Gastrocnemius medialis (tissue), 4 donors: ENCODE measurements around the gene RNF167. TPM values are rescaled to one million over a fixed set of nuclear protein-coding genes. Genes with fewer than 3 reads are reported as not detected.

Source experiments
- ATAC-seq, 2 donors: fragments of 150-250 bp; one replicate each; pipeline ENCODE4 v1.9.1; 2016
- DNase-seq, 2 donors: peaks; one replicate each; pipeline ENCODE4 v3.0.0-alpha.2; 2019
- H3K27ac ChIP-seq, 4 donors: fragments of 200-600 bp; sonication (generic); 1 replicate in 1 of 4; 2 replicates in 3 of 4; pipeline ENCODE4 v1.5.1; 2016 to 2018; ENCODE audit warnings: mild to moderate bottlenecking in 2 of 4, moderate library complexity in 1 of 4
- H3K27me3 ChIP-seq, 3 donors: fragments of 200-600 bp; sonication (generic) in 2 of 3; 1 replicate in 1 of 3; 2 replicates in 2 of 3; pipeline versions ENCODE4 v1.5.1 to v1.6.0; 2016 to 2019; ENCODE audit warnings: mild to moderate bottlenecking in 1 of 3, moderate library complexity in 1 of 3
- H3K36me3 ChIP-seq, 2 donors: fragments of 200-600 bp; sonication (generic) in 1 of 2; one replicate each; pipeline ENCODE4 v1.5.1; 2017 to 2018
- H3K4me1 ChIP-seq, 2 donors: fragments of 200-600 bp; sonication (generic) in 1 of 2; one replicate each; pipeline ENCODE4 v1.5.1; 2016 to 2017; ENCODE audit warnings: mild to moderate bottlenecking in 2 of 2
- H3K4me3 ChIP-seq, 4 donors: fragments of 200-600 bp; sonication (generic) in 3 of 4; 1 replicate in 1 of 4; 2 replicates in 3 of 4; pipeline ENCODE4 v1.5.1; 2016 to 2019; ENCODE audit warnings: mild to moderate bottlenecking in 2 of 4
- H3K9me3 ChIP-seq, 3 donors: fragments of 200-600 bp; sonication (generic) in 2 of 3; 1 replicate in 1 of 3; 2 replicates in 2 of 3; pipeline ENCODE4 v1.5.1; 2016 to 2019
- POLR2A ChIP-seq, 2 donors: fragments of 450-650 bp; IDR thresholded peaks; one replicate each; pipeline ENCODE4 v1.6.1; 2017; ENCODE audit warnings: antibody characterized with exemption in 2 of 2, mild to moderate bottlenecking in 2 of 2, moderate library complexity in 2 of 2
- in situ Hi-C, 4 donors: fragments of 200-750 bp; cut with MboI; loops; one replicate each; pipeline versions ENCODE4 v1.15.0 to v1.8.0; 2017; ENCODE audit warnings: low sequenced_read_pairs in 4 of 4
- intact Hi-C: fragments of 100-400 bp; cut with DNase I; formaldehyde crosslinking; loops from one replicate; pipeline ENCODE4 v1.15.1; 2023; ENCODE audit warnings: low total_unique reads
- total RNA-seq, 4 donors: library from RNA; depleted of rRNA; stranded (reverse); fragments of >200 nt; gene quantifications; one replicate each; pipeline versions ENCODE4 v1.1.0 to v1.2.3, GENCODE V29; 2016
- TF ChIP-seq, protein P1 (sequence below), 5 experiments: fragments of 450-650 bp in 3 of 5; fragments of 200-600 bp in 2 of 5; sonication (generic) in 2 of 5; IDR thresholded peaks in 4 of 5; conservative IDR thresholded peaks in 1 of 5; 1 replicate in 4 of 5; 2 replicates in 1 of 5; pipeline ENCODE4 v1.5.1; 2016 to 2019; ENCODE audit warnings: antibody characterized with exemption in 5 of 5, mild to moderate bottlenecking in 3 of 5, moderate library complexity in 3 of 5

RNF167 gene
- total RNA-seq, 4 donors from 2014 or later: 51.2 to 99.5 (median 75.2) TPM

DNA sequence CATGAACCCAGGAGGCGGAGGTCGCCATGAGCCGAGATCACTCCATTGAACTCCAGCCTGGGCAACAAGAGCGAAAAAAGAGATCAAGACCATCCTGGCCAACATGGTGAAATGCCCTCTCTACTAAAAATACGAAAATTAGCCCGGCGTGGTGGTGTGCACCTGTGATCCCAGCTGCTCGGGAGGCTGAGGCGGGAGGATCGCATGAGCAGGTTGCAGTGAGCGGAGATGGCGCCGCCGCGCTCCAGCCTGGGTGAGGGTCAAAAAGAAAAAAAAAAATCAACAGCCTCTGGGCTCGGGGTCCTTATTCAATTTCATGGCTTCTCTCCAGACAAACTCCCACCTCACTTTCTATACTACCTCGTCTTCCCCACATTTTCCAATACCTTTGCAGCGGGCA, 11.2 kb upstream of the RNF167 start:
- no peak for DNase-seq
- intact Hi-C loops: no loop called here
- in situ Hi-C loops: no loop called here
- TF ChIP-seq, protein P1, sequence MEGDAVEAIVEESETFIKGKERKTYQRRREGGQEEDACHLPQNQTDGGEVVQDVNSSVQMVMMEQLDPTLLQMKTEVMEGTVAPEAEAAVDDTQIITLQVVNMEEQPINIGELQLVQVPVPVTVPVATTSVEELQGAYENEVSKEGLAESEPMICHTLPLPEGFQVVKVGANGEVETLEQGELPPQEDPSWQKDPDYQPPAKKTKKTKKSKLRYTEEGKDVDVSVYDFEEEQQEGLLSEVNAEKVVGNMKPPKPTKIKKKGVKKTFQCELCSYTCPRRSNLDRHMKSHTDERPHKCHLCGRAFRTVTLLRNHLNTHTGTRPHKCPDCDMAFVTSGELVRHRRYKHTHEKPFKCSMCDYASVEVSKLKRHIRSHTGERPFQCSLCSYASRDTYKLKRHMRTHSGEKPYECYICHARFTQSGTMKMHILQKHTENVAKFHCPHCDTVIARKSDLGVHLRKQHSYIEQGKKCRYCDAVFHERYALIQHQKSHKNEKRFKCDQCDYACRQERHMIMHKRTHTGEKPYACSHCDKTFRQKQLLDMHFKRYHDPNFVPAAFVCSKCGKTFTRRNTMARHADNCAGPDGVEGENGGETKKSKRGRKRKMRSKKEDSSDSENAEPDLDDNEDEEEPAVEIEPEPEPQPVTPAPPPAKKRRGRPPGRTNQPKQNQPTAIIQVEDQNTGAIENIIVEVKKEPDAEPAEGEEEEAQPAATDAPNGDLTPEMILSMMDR (IDR thresholded peaks at IDR 0.05 in 4 of 5, conservative IDR thresholded peaks at IDR 0.05 in 1 of 5): no peak
- TF ChIP-seq POLR2A (IDR thresholded peaks at IDR 0.05): no peak
- H3K27ac ChIP-seq: no peak overlapping the region
- H3K4me3 ChIP-seq: no peak overlapping the region
- no peaks in the 10 kb centered on the region for H3K36me3 ChIP-seq
- H3K4me1 ChIP-seq: peaks cover 1 to 2% of the 10 kb centered on the region in 2 donors
- no peak for ATAC-seq
- no peaks in the 10 kb centered on the region for H3K9me3 ChIP-seq
- no peaks in the 10 kb centered on the region for H3K27me3 ChIP-seq

DNA sequence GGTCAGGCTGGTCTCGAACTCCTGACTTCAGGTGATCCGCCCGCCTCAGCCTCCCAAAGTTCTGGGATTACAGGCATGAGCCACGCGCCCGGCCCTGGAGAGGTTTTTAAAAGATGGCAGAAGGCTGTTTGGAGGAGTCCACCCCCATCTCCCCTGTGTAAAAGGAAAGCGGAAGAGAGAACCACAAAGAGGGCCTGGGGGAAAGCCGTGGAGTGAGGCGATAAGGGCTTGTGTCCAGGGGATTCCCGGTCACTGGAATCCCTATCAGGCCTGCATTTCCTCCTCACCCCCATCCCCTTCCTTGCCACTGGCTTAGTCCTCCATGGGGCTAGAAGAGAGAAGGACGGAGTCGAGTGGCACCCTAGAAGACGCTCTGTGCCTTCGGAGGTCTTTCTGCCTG, 8.1 kb upstream of the RNF167 start, which contains the start of gene GP1BA:
Gene GP1BA, plus strand, starts transcription at position 315 of the 400 bp plus-strand sequence. CDS start 328 bp downstream, outside the sequence.
- intact Hi-C loops: no loop called here
- Histone ChIP-seq H3K27me3 (no peaks in the 10 kb centered on the region), H3K4me1 (peaks cover 16 to 19% of the 10 kb centered on the region in 2 donors), H3K4me3 (no peak within 1 kb of the TSS), H3K27ac (no peak within 1 kb of the TSS), H3K36me3 (peaks cover 0 to 2% of the 10 kb centered on the region in 2 donors), H3K9me3 (no peaks in the 10 kb centered on the region)
- TF ChIP-seq, protein P1 (IDR thresholded peaks at IDR 0.05 in 4 of 5, conservative IDR thresholded peaks at IDR 0.05 in 1 of 5): no peak
- TF ChIP-seq POLR2A (IDR thresholded peaks at IDR 0.05): no peak
- in situ Hi-C loops: no loop called here
- DNase-seq: no peak
- no peak for ATAC-seq

DNA sequence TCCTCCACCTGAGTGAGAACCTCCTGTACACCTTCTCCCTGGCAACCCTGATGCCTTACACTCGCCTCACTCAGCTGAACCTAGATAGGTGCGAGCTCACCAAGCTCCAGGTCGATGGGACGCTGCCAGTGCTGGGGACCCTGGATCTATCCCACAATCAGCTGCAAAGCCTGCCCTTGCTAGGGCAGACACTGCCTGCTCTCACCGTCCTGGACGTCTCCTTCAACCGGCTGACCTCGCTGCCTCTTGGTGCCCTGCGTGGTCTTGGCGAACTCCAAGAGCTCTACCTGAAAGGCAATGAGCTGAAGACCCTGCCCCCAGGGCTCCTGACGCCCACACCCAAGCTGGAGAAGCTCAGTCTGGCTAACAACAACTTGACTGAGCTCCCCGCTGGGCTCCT, 7.3 kb upstream of the RNF167 start:
- in situ Hi-C loops (no loop called here), intact Hi-C loops (no loop called here)
- Histone ChIP-seq H3K27me3 (no peaks in the 10 kb centered on the region), H3K4me1 (peaks cover 16 to 23% of the 10 kb centered on the region in 2 donors), H3K36me3 (peaks cover 0 to 10% of the 10 kb centered on the region in 2 donors), H3K27ac (no peak overlapping the region), H3K4me3 (no peak overlapping the region), H3K9me3 (no peaks in the 10 kb centered on the region)
- no peak for TF ChIP-seq POLR2A (IDR thresholded peaks at IDR 0.05)
- TF ChIP-seq, protein P1 (IDR thresholded peaks at IDR 0.05 in 4 of 5, conservative IDR thresholded peaks at IDR 0.05 in 1 of 5): no peak
- DNase-seq: no peak
- no peak for ATAC-seq

DNA sequence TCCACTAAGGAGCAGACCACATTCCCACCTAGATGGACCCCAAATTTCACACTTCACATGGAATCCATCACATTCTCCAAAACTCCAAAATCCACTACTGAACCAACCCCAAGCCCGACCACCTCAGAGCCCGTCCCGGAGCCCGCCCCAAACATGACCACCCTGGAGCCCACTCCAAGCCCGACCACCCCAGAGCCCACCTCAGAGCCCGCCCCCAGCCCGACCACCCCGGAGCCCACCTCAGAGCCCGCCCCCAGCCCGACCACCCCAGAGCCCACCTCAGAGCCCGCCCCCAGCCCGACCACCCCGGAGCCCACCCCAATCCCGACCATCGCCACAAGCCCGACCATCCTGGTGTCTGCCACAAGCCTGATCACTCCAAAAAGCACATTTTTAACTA, 6.4 kb upstream of the RNF167 start:
- Histone ChIP-seq H3K4me3 (no peak overlapping the region), H3K4me1 (peaks cover 25 to 32% of the 10 kb centered on the region in 2 donors), H3K9me3 (no peaks in the 10 kb centered on the region), H3K27me3 (no peaks in the 10 kb centered on the region), H3K36me3 (peaks cover 0 to 17% of the 10 kb centered on the region in 2 donors), H3K27ac (peak overlapping the region in 1 of 4 donors; percentile 48)
- intact Hi-C loops (no loop called here), in situ Hi-C loops (no loop called here)
- no peak for ATAC-seq
- no peak for TF ChIP-seq POLR2A (IDR thresholded peaks at IDR 0.05)
- TF ChIP-seq, protein P1 (IDR thresholded peaks at IDR 0.05 in 4 of 5, conservative IDR thresholded peaks at IDR 0.05 in 1 of 5): no peak
- DNase-seq: no peak
